ENCODE data around the gene MCM3.

Gene MCM3

DNA sequence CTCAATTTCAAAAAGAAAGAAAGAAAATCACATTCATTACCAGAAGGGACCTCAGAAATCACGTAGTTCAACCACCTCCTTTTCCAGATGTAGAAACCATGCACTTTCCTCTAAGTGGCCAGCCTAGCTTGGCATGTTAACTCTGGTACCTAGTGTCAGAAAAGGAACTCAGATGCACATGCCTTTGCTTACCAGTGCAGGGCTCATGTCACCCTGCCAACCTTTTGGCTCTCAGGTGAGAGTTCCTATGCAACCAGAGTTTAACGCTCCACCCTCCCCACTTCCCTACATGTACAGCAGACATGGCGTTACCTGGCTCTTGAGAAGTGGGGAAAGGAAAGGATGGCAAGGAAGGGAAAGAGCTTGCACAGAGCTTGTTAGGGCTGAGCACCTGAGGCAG, 23.9 kb downstream of the MCM3 start:
- Histone ChIP-seq H4K8ac (ENCODE audit: low read depth, low read length) (no peak overlapping the region), H2AFZ (ENCODE audit: low read length) (no peak overlapping the region), H3K14ac (ENCODE audit: low read length) (no peak overlapping the region), H2BK5ac (ENCODE audit: low read length) (no peak overlapping the region), H2BK120ac (ENCODE audit: low read depth, low read length) (no peak overlapping the region), H2BK12ac (ENCODE audit: low read length) (no peak overlapping the region), H2AK5ac (ENCODE audit: low read depth, low read length) (no peak overlapping the region), H4K91ac (ENCODE audit: low read depth, low read length, poor library complexity) (no peak overlapping the region), H3K18ac (ENCODE audit: low read length) (no peak overlapping the region), H3K4ac (ENCODE audit: low read length) (no peak overlapping the region), H3K27me3 (ENCODE audit: control insufficient read depth in 3 of 3, insufficient read depth in 3 of 3, low read depth in 1 of 3, low read length in 3 of 3) (no peaks in the 10 kb centered on the region), H3K27ac (replicated peaks; ENCODE audit: low read length) (no peak overlapping the region), H3K4me3 (ENCODE audit: low read length in 2 of 2) (no peak overlapping the region), H3K4me1 (ENCODE audit: control insufficient read depth in 2 of 2, insufficient read depth in 1 of 2, low read depth in 1 of 2, low read length in 2 of 2) (no peaks in the 10 kb centered on the region), H3K4me2 (ENCODE audit: insufficient read depth, low read length, poor library complexity, severe bottlenecking) (no peak overlapping the region), H3K9me3 (replicated peaks in 1 of 2; ENCODE audit: control insufficient read depth in 2 of 2, insufficient read depth in 1 of 2, low read depth in 1 of 2, low read length in 2 of 2) (peaks cover 0 to 1% of the 10 kb centered on the region in 2 donors), H3K79me1 (ENCODE audit: low read depth, low read length) (peaks cover 2% of the 10 kb centered on the region), H2BK15ac (ENCODE audit: low read length) (no peak overlapping the region), H3K9ac (ENCODE audit: low read depth, low read length, poor library complexity) (no peak overlapping the region), H3K36me3 (replicated peaks in 1 of 2; ENCODE audit: control insufficient read depth in 2 of 2, insufficient read depth in 2 of 2, low read length in 2 of 2) (peaks cover 29 to 52% of the 10 kb centered on the region in 2 donors), H3K23ac (ENCODE audit: low read depth, low read length, poor library complexity) (no peak overlapping the region)
- no peak for DNase-seq (ENCODE audit: low spot score)
- no CpG with 5 or more reads among the region's 3 CpGs for WGBS, 2 donors (ENCODE audit: extremely low coverage in 2 of 2, insufficient read length in 2 of 2, insufficient replicate concordance in 1 of 2)

DNA sequence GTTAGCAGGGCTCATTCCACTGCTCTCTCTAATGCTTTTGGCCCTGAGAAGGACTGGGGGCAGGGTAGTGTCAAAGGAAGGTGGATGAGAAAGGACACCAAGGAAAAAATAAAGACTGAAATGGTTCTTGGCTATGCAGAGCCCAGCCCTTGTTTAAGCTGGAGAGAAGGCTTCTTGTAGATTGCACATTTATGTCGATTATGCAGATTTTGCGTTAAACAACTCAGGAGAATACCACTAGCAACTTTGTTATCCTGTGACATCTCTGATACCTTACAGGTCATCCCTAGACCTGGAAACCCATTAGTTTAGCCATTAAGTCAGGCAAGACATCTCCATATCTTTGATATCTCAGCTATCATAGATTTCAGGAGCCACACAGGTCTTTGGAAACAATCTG, 29.1 kb downstream of the MCM3 start:
- DNase-seq (ENCODE audit: low spot score) = no peak
- Histone ChIP-seq H3K9me3 (replicated peaks in 1 of 2; ENCODE audit: control insufficient read depth in 2 of 2, insufficient read depth in 1 of 2, low read depth in 1 of 2, low read length in 2 of 2) (peaks cover 0 to 1% of the 10 kb centered on the region in 2 donors), H2BK120ac (ENCODE audit: low read depth, low read length) (no peak overlapping the region), H3K27me3 (ENCODE audit: control insufficient read depth in 3 of 3, insufficient read depth in 3 of 3, low read depth in 1 of 3, low read length in 3 of 3) (no peaks in the 10 kb centered on the region), H3K79me1 (ENCODE audit: low read depth, low read length) (peaks cover 2% of the 10 kb centered on the region), H4K8ac (ENCODE audit: low read depth, low read length) (no peak overlapping the region), H3K36me3 (replicated peaks in 1 of 2; ENCODE audit: control insufficient read depth in 2 of 2, insufficient read depth in 2 of 2, low read length in 2 of 2) (peaks cover 0 to under 1% of the 10 kb centered on the region in 2 donors), H4K91ac (ENCODE audit: low read depth, low read length, poor library complexity) (no peak overlapping the region), H2AFZ (ENCODE audit: low read length) (no peak overlapping the region), H2BK15ac (ENCODE audit: low read length) (no peak overlapping the region), H3K4me2 (ENCODE audit: insufficient read depth, low read length, poor library complexity, severe bottlenecking) (no peak overlapping the region), H3K4me3 (ENCODE audit: low read length in 2 of 2) (no peak overlapping the region), H3K4me1 (ENCODE audit: control insufficient read depth in 2 of 2, insufficient read depth in 1 of 2, low read depth in 1 of 2, low read length in 2 of 2) (no peaks in the 10 kb centered on the region), H3K9ac (ENCODE audit: low read depth, low read length, poor library complexity) (no peak overlapping the region), H3K4ac (ENCODE audit: low read length) (no peak overlapping the region), H2AK5ac (ENCODE audit: low read depth, low read length) (no peak overlapping the region), H2BK12ac (ENCODE audit: low read length) (no peak overlapping the region), H3K18ac (ENCODE audit: low read length) (no peak overlapping the region), H3K27ac (replicated peaks; ENCODE audit: low read length) (no peak overlapping the region), H3K23ac (ENCODE audit: low read depth, low read length, poor library complexity) (no peak overlapping the region), H2BK5ac (ENCODE audit: low read length) (no peak overlapping the region), H3K14ac (ENCODE audit: low read length) (no peak overlapping the region)
- no CpG with 5 or more reads among the region's 2 CpGs for WGBS, 2 donors (ENCODE audit: extremely low coverage in 2 of 2, insufficient read length in 2 of 2, insufficient replicate concordance in 1 of 2)

DNA sequence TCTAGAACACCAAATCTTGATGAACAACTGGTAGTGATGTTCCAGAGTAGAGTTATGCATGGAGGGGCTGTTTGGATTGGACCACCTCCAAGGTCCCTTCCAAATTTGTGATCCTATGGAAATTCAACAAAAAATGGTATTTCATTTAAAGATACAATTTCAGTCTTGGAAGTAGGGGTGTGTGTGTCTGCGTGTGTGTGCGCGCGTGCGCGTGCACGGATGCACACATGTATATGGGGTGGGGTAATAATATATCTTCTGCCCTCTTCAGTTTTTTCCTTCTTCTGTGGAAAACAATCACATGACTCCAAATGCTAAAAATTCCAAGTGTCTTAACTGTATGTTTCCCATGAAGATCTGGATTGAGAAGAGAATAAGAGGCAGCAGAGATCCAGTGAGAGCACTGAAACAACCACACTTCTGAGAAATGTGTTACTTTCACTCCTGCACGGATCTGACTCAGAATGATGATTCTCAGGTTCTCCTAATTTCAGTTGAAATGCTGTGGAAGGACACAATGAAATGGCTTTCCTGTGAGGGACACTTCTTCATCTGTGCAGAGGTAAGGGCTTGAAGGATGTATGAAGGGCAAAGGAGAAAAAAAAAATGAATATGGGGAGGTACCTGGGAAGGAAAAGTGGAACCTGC, 29.7 kb downstream of the MCM3 start:
- Histone ChIP-seq H3K9ac (ENCODE audit: low read depth, low read length, poor library complexity) (no peak overlapping the region), H2BK12ac (ENCODE audit: low read length) (no peak overlapping the region), H2BK5ac (ENCODE audit: low read length) (no peak overlapping the region), H3K23ac (ENCODE audit: low read depth, low read length, poor library complexity) (no peak overlapping the region), H2BK120ac (ENCODE audit: low read depth, low read length) (no peak overlapping the region), H4K8ac (ENCODE audit: low read depth, low read length) (no peak overlapping the region), H3K4me1 (ENCODE audit: control insufficient read depth in 2 of 2, insufficient read depth in 1 of 2, low read depth in 1 of 2, low read length in 2 of 2) (no peaks in the 10 kb centered on the region), H2BK15ac (ENCODE audit: low read length) (no peak overlapping the region), H2AK5ac (ENCODE audit: low read depth, low read length) (no peak overlapping the region), H3K36me3 (replicated peaks in 1 of 2; ENCODE audit: control insufficient read depth in 2 of 2, insufficient read depth in 2 of 2, low read length in 2 of 2) (no peaks in the 10 kb centered on the region), H3K4me2 (ENCODE audit: insufficient read depth, low read length, poor library complexity, severe bottlenecking) (no peak overlapping the region), H3K9me3 (replicated peaks in 1 of 2; ENCODE audit: control insufficient read depth in 2 of 2, insufficient read depth in 1 of 2, low read depth in 1 of 2, low read length in 2 of 2) (peaks cover 0 to 1% of the 10 kb centered on the region in 2 donors), H3K4ac (ENCODE audit: low read length) (no peak overlapping the region), H3K27ac (replicated peaks; ENCODE audit: low read length) (no peak overlapping the region), H3K79me1 (ENCODE audit: low read depth, low read length) (peaks cover 2% of the 10 kb centered on the region), H3K14ac (ENCODE audit: low read length) (no peak overlapping the region), H2AFZ (ENCODE audit: low read length) (no peak overlapping the region), H3K27me3 (ENCODE audit: control insufficient read depth in 3 of 3, insufficient read depth in 3 of 3, low read depth in 1 of 3, low read length in 3 of 3) (no peaks in the 10 kb centered on the region), H3K18ac (ENCODE audit: low read length) (no peak overlapping the region), H4K91ac (ENCODE audit: low read depth, low read length, poor library complexity) (no peak overlapping the region), H3K4me3 (ENCODE audit: low read length in 2 of 2) (no peak overlapping the region)
- no peak for DNase-seq (ENCODE audit: low spot score)
- WGBS, 2 donors (ENCODE audit: extremely low coverage in 2 of 2, insufficient read length in 2 of 2, insufficient replicate concordance in 1 of 2) = no CpG with 5 or more reads among the region's 8 CpGs

DNA sequence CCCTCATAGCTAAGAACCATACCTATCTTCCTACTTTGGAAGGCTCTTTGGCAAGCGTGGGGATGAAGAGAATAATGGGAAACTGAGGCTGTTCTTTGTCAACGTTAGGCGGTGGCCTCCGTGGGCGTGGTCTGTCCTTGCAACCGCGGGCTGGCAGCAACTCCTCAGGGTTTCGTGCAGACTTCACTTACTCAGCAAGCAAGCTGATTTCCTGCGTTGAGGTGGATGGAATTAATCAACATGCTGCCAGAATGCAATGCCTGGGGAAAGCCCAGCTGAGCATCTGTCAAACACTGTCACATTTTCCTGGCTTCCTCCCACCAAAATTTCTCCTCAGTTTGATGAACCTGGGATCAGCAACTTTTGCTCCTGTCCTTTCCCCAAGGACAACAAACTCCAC, 31.0 kb downstream of the MCM3 start:
- H3K4me2 ChIP-seq (ENCODE audit: insufficient read depth, low read length, poor library complexity, severe bottlenecking) = no peak overlapping the region
- no peak overlapping the region for H3K23ac ChIP-seq (ENCODE audit: low read depth, low read length, poor library complexity)
- H2AFZ ChIP-seq (ENCODE audit: low read length) = no peak overlapping the region
- H4K91ac ChIP-seq (ENCODE audit: low read depth, low read length, poor library complexity) = no peak overlapping the region
- H3K9me3 ChIP-seq (replicated peaks in 1 of 2; ENCODE audit: control insufficient read depth in 2 of 2, insufficient read depth in 1 of 2, low read depth in 1 of 2, low read length in 2 of 2) = peaks cover 0 to 1% of the 10 kb centered on the region in 2 donors
- H2AK5ac ChIP-seq (ENCODE audit: low read depth, low read length) = no peak overlapping the region
- no peak overlapping the region for H2BK5ac ChIP-seq (ENCODE audit: low read length)
- H3K4me3 ChIP-seq (ENCODE audit: low read length in 2 of 2) = no peak overlapping the region
- H3K27ac ChIP-seq (replicated peaks; ENCODE audit: low read length) = no peak overlapping the region
- peaks cover 2% of the 10 kb centered on the region for H3K79me1 ChIP-seq (ENCODE audit: low read depth, low read length)
- H2BK120ac ChIP-seq (ENCODE audit: low read depth, low read length) = no peak overlapping the region
- no peaks in the 10 kb centered on the region for H3K27me3 ChIP-seq (ENCODE audit: control insufficient read depth in 3 of 3, insufficient read depth in 3 of 3, low read depth in 1 of 3, low read length in 3 of 3)
- DNase-seq (ENCODE audit: low spot score) = no peak
- H3K18ac ChIP-seq (ENCODE audit: low read length) = no peak overlapping the region
- no peak overlapping the region for H2BK12ac ChIP-seq (ENCODE audit: low read length)
- H2BK15ac ChIP-seq (ENCODE audit: low read length) = no peak overlapping the region
- H3K4me1 ChIP-seq (ENCODE audit: control insufficient read depth in 2 of 2, insufficient read depth in 1 of 2, low read depth in 1 of 2, low read length in 2 of 2) = no peaks in the 10 kb centered on the region
- H4K8ac ChIP-seq (ENCODE audit: low read depth, low read length) = no peak overlapping the region
- no peak overlapping the region for H3K14ac ChIP-seq (ENCODE audit: low read length)
- no peak overlapping the region for H3K9ac ChIP-seq (ENCODE audit: low read depth, low read length, poor library complexity)
- no peaks in the 10 kb centered on the region for H3K36me3 ChIP-seq (replicated peaks in 1 of 2; ENCODE audit: control insufficient read depth in 2 of 2, insufficient read depth in 2 of 2, low read length in 2 of 2)
- H3K4ac ChIP-seq (ENCODE audit: low read length) = no peak overlapping the region
- WGBS, 2 donors (ENCODE audit: extremely low coverage in 2 of 2, insufficient read length in 2 of 2, insufficient replicate concordance in 1 of 2) = no CpG with 5 or more reads among the region's 9 CpGs
